Upper lobe of right lung (tissue), 1 donor: Measurements from ENCODE around the gene PDCD4. TPM values are rescaled to one million over a fixed set of nuclear protein-coding genes. Genes with fewer than 3 reads are reported as not detected.
A peak's percentile ranks its signal among the peaks of the same experiment; 100 is the strongest.

Experiments used
- ATAC-seq: fragments of 200-7000 bp; cut with Tn5 transposase; one replicate; pipeline ENCODE4 v1.9.1; 2020; ENCODE audit warnings: mild to moderate bottlenecking, moderate library complexity
- DNase-seq: peaks from one replicate; pipeline ENCODE4 v3.0.0-alpha.2; 2020
- H3K27ac ChIP-seq: fragments of 200-600 bp; one replicate; pipeline ENCODE4 v1.8.0; 2022
- H3K27me3 ChIP-seq: fragments of 200-600 bp; one replicate; pipeline ENCODE4 v1.8.0; 2022; ENCODE audit warnings: mild to moderate bottlenecking
- H3K36me3 ChIP-seq: fragments of 200-600 bp; one replicate; pipeline ENCODE4 v1.8.0; 2022
- H3K4me1 ChIP-seq: fragments of 200-600 bp; one replicate; pipeline ENCODE4 v1.8.0; 2022
- H3K4me3 ChIP-seq: fragments of 200-600 bp; one replicate; pipeline ENCODE4 v1.8.0; 2022; ENCODE audit warnings: mild to moderate bottlenecking
- H3K9me3 ChIP-seq: fragments of 200-600 bp; one replicate; pipeline ENCODE4 v1.8.0; 2022
- CTCF ChIP-seq: fragments of 200-600 bp; IDR thresholded peaks from one replicate; pipeline ENCODE4 v1.8.0; 2022; ENCODE audit warnings: antibody characterized with exemption
- intact Hi-C: fragments of 100-400 bp; cut with DNase I; formaldehyde crosslinking; loops from one replicate; pipeline ENCODE4 v1.11.0; 2022
- total RNA-seq: library from RNA; stranded (reverse); fragmentation: NEBNext Ultra II Directional; extraction: Animal tissue kit (Norgen Biotek cat#: 25700); gene quantifications from one replicate; pipeline ENCODE4 v1.2.1, GENCODE V29; 2021
- donor health status: DM: no; HTN: yes; CAD: no; lungs with severe emphysema.

Gene PDCD4
- total RNA-seq, 1 donor from 2014 or later = 48.6 TPM

GRCh38 chr10:110837418-110838171, 34.1 kb upstream of the PDCD4 start:
- intact Hi-C loops = no loop called here
- Histone ChIP-seq H3K4me3 (no peak overlapping the region), H3K36me3 (no peaks in the 10 kb centered on the region), H3K27ac (no peak overlapping the region), H3K9me3 (no peaks in the 10 kb centered on the region), H3K27me3 (no peaks in the 10 kb centered on the region), H3K4me1 (peaks cover 8% of the 10 kb centered on the region)
- no peak for TF ChIP-seq CTCF
- DNase-seq (no peak), ATAC-seq (no peak)

GRCh38 chr10:110840225-110840922, 31.4 kb upstream of the PDCD4 start:
- ATAC-seq (peak; percentile 84), DNase-seq (peak; percentile 86)
- no peaks in the 10 kb centered on the region for H3K27me3 ChIP-seq
- no peak overlapping the region for H3K27ac ChIP-seq
- no peaks in the 10 kb centered on the region for H3K9me3 ChIP-seq
- H3K4me1 ChIP-seq = peaks cover 7% of the 10 kb centered on the region
- H3K36me3 ChIP-seq = no peaks in the 10 kb centered on the region
- no peak overlapping the region for H3K4me3 ChIP-seq
- TF ChIP-seq CTCF = no peak
- intact Hi-C loops = no loop called here

- Histone ChIP-seq H3K36me3 (no peaks in the 10 kb centered on the region), H3K9me3 (no peaks in the 10 kb centered on the region), H3K27me3 (no peaks in the 10 kb centered on the region), H3K4me3 (no peak overlapping the region), H3K27ac (no peak overlapping the region), H3K4me1 (peaks cover 4% of the 10 kb centered on the region)
- no peak for TF ChIP-seq CTCF
- ATAC-seq = no peak
- intact Hi-C loops = no loop called here
- no peak for DNase-seq
These were observed 30.8 kb upstream of the PDCD4 start for GRCh38 chr10:110840923-110841428.

- Histone ChIP-seq H3K27ac (no peak overlapping the region), H3K36me3 (no peaks in the 10 kb centered on the region), H3K9me3 (no peaks in the 10 kb centered on the region), H3K27me3 (no peaks in the 10 kb centered on the region), H3K4me1 (peaks cover 4% of the 10 kb centered on the region), H3K4me3 (no peak overlapping the region)
- ATAC-seq = no peak
- intact Hi-C loops = no loop called here
- TF ChIP-seq CTCF = no peak
- no peak for DNase-seq
These were observed 29.9 kb upstream of the PDCD4 start for GRCh38 chr10:110841767-110842267.

GRCh38 chr10:110842326-110842904, 29.3 kb upstream of the PDCD4 start:
- H3K9me3 ChIP-seq = no peaks in the 10 kb centered on the region
- intact Hi-C loops = no loop called here
- no peak for TF ChIP-seq CTCF
- H3K36me3 ChIP-seq = no peaks in the 10 kb centered on the region
- peaks cover 4% of the 10 kb centered on the region for H3K4me1 ChIP-seq
- no peak for ATAC-seq
- H3K27ac ChIP-seq = no peak overlapping the region
- H3K4me3 ChIP-seq = no peak overlapping the region
- no peak for DNase-seq
- no peaks in the 10 kb centered on the region for H3K27me3 ChIP-seq
